Kidney (tissue), 14 donors: ENCODE measurements around the gene NLGN1. TPM values are rescaled to one million over a fixed set of nuclear protein-coding genes. Genes with fewer than 3 reads are reported as not detected.

ENCODE experiments used
- DNase-seq, 5 donors: peaks; one replicate each; pipeline ENCODE4 v3.0.0-alpha.2; 2013 to 2020
- FAIRE-seq: peaks from 2 replicates; lab custom pipeline; 2012; peaks lifted over from hg19 to GRCh38; lab: Jason Lieb, UNC
- H3K27ac ChIP-seq, 2 donors: one replicate each; pipeline ENCODE4 v1.7.0; 2013; ENCODE audit warnings: low read depth in 2 of 2, low read length in 2 of 2, inconsistent platforms in 1 of 2
- H3K27me3 ChIP-seq: one replicate; pipeline ENCODE4 v1.7.1; 2013; ENCODE audit warnings: low read length, inconsistent platforms; ENCODE audit not compliant: control insufficient read depth, insufficient read depth
- H3K36me3 ChIP-seq, 3 donors: one replicate each; pipeline versions ENCODE4 v1.7.0 to v1.7.1; 2013; ENCODE audit warnings: low read length in 3 of 3, control low read depth in 1 of 3, inconsistent platforms in 1 of 3; ENCODE audit not compliant: insufficient read depth in 3 of 3, control insufficient read depth in 2 of 3
- H3K4me1 ChIP-seq, 3 donors: one replicate each; pipeline versions ENCODE4 v1.7.0 to v1.7.1; 2013; ENCODE audit warnings: low read length in 3 of 3, inconsistent platforms in 1 of 3, low read depth in 1 of 3; ENCODE audit not compliant: control insufficient read depth in 2 of 3, insufficient read depth in 2 of 3
- H3K4me3 ChIP-seq, 3 donors: one replicate each; pipeline versions ENCODE4 v1.7.0 to v1.8.1; 2013; ENCODE audit warnings: low read length in 3 of 3, control low read depth in 1 of 3, inconsistent platforms in 1 of 3
- H3K9ac ChIP-seq, 3 donors: one replicate each; pipeline versions ENCODE4 v1.7.0 to v1.7.1; 2013; ENCODE audit warnings: low read length in 3 of 3, control low read depth in 1 of 3, inconsistent platforms in 1 of 3
- H3K9me3 ChIP-seq, 3 donors: one replicate each; pipeline versions ENCODE4 v1.7.0 to v1.7.1; 2013; ENCODE audit warnings: low read length in 3 of 3, control low read depth in 1 of 3, inconsistent platforms in 1 of 3; ENCODE audit not compliant: control insufficient read depth in 2 of 3, insufficient read depth in 1 of 3
- CTCF ChIP-seq: IDR thresholded peaks from 3 replicates; pipeline ENCODE4 v1.5.1; 2012; ENCODE audit warnings: mild to moderate bottlenecking, moderate library complexity, borderline replicate concordance; ENCODE audit not compliant: insufficient read depth; ENCODE audit errors: extremely low read depth
- intact Hi-C: fragments of 100-400 bp; cut with DNase I; formaldehyde crosslinking; loops from one replicate; pipeline ENCODE4 v1.11.1; 2022
- polyA plus RNA-seq: library from polyadenylated mRNA; stranded (reverse); fragments of 350-450 nt; fragmentation: Illumina TruSeq; extraction: RNeasy Lipid Tissue Mini Kit (QIAGEN cat#74804); gene quantifications from one replicate; pipeline ENCODE4 v1.2.3, GENCODE V29; 2014; ENCODE audit warnings: low read depth, low replicate concordance; ENCODE audit not compliant: insufficient read depth
- total RNA-seq: library from RNA; stranded (reverse); fragmentation: NEBNext Ultra II Directional; extraction: Animal tissue kit (Norgen Biotek cat#: 25700); gene quantifications from one replicate; pipeline ENCODE4 v1.2.1, GENCODE V29; 2021
- donor health status: control.
- donor health status: control.
- donor health status: control.
- donor health status: control.
- donor health status: control.
- donor health status: DM: yes; HTN: yes; CAD: no.
- donor health status: Normal renal cell carcinoma (clear cell type).

The NLGN1 gene
- total and polyA plus RNA-seq, 2 donors from 2014 or later: 0.49 to 19.4 TPM

GRCh38 chr3:174331095-174331800 lies 933.7 kb downstream of the NLGN1 start:
- no peak overlapping the region for H3K9ac ChIP-seq
- no peaks in the 10 kb centered on the region for H3K27me3 ChIP-seq
- intact Hi-C loops: no loop called here
- DNase-seq: no peak
- TF ChIP-seq CTCF: no peak
- FAIRE-seq: no peak
- H3K27ac ChIP-seq: no peak overlapping the region
- no peaks in the 10 kb centered on the region for H3K36me3 ChIP-seq
- no peaks in the 10 kb centered on the region for H3K9me3 ChIP-seq
- no peaks in the 10 kb centered on the region for H3K4me1 ChIP-seq
- no peak overlapping the region for H3K4me3 ChIP-seq

- FAIRE-seq (no peak), DNase-seq (no peak)
- Histone ChIP-seq H3K36me3 (no peaks in the 10 kb centered on the region), H3K4me3 (no peak overlapping the region), H3K9me3 (no peaks in the 10 kb centered on the region), H3K27ac (no peak overlapping the region), H3K4me1 (no peaks in the 10 kb centered on the region), H3K27me3 (no peaks in the 10 kb centered on the region), H3K9ac (no peak overlapping the region)
- intact Hi-C loops: no loop called here
- no peak for TF ChIP-seq CTCF
Measured at GRCh38 chr3:174332391-174332790, 934.8 kb downstream of the NLGN1 start.

GRCh38 chr3:174333640-174334039 lies 936.1 kb downstream of the NLGN1 start:
- intact Hi-C loops: no loop called here
- no peak for TF ChIP-seq CTCF
- no peak for FAIRE-seq
- Histone ChIP-seq H3K27me3 (no peaks in the 10 kb centered on the region), H3K9ac (no peak overlapping the region), H3K4me1 (no peaks in the 10 kb centered on the region), H3K4me3 (no peak overlapping the region), H3K27ac (no peak overlapping the region), H3K9me3 (no peaks in the 10 kb centered on the region), H3K36me3 (no peaks in the 10 kb centered on the region)
- DNase-seq: no peak
